Subcutaneous abdominal adipose tissue (tissue), 5 donors: ENCODE data around the gene FAM76B.

ENCODE experiments used
- H3K27ac ChIP-seq: one replicate; pipeline ENCODE4 v1.7.0; 2013; ENCODE audit warnings: low read depth, mild to moderate bottlenecking, inconsistent platforms, low read length, moderate library complexity
- H3K27me3 ChIP-seq, 5 donors: one replicate each; pipeline ENCODE4 v1.7.0; 2013; ENCODE audit warnings: low read length in 5 of 5, inconsistent platforms in 1 of 5; ENCODE audit not compliant: control insufficient read depth in 5 of 5, insufficient read depth in 4 of 5
- H3K36me3 ChIP-seq, 5 donors: one replicate each; pipeline ENCODE4 v1.7.0; 2013; ENCODE audit warnings: low read length in 5 of 5; ENCODE audit not compliant: control insufficient read depth in 5 of 5, insufficient read depth in 5 of 5
- H3K4me1 ChIP-seq, 5 donors: one replicate each; pipeline ENCODE4 v1.7.0; 2013; ENCODE audit warnings: low read length in 5 of 5, mild to moderate bottlenecking in 3 of 5, moderate library complexity in 1 of 5; ENCODE audit not compliant: control insufficient read depth in 5 of 5, insufficient read depth in 5 of 5
- H3K4me3 ChIP-seq, 5 donors: one replicate each; pipeline ENCODE4 v1.7.0; 2013; ENCODE audit warnings: low read length in 5 of 5, low read depth in 1 of 5
- H3K9ac ChIP-seq, 5 donors: one replicate each; pipeline ENCODE4 v1.7.0; 2013; ENCODE audit warnings: low read length in 5 of 5, mild to moderate bottlenecking in 4 of 5, moderate library complexity in 3 of 5
- H3K9me3 ChIP-seq, 5 donors: one replicate each; pipeline ENCODE4 v1.7.0; 2013; ENCODE audit warnings: low read length in 5 of 5; ENCODE audit not compliant: control insufficient read depth in 5 of 5
- donor health status: healthy.
- donor health status: healthy.
- donor health status: healthy.
- donor health status: healthy.
- donor health status: healthy.

FAM76B gene

DNA sequence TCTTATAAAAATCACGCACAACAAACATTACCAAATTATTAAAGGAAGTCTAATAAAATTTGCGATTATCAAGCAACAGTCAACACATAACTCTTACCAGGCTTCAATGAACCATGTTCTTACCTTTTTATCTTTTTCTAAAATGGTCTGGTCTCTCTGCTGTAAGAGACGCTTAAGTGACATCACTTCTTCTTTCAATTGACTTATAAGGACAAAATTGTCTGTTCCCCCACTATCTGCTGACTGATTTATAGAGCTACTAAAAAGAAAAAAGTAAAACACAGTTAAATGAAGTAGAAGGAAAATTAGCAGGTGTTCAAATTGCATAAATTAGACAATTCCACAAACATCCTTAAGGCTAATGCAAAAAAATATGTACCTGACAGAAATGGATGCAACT is 10.9 kb downstream of the FAM76B start:
- no peaks in the 10 kb centered on the region for H3K4me1 ChIP-seq
- H3K9me3 ChIP-seq: no peaks in the 10 kb centered on the region
- H3K36me3 ChIP-seq: peaks cover 61 to 94% (median 90%) of the 10 kb centered on the region in 5 donors
- H3K27ac ChIP-seq: no peak overlapping the region
- no peak overlapping the region for H3K4me3 ChIP-seq
- no peak overlapping the region for H3K9ac ChIP-seq
- H3K27me3 ChIP-seq: no peaks in the 10 kb centered on the region

DNA sequence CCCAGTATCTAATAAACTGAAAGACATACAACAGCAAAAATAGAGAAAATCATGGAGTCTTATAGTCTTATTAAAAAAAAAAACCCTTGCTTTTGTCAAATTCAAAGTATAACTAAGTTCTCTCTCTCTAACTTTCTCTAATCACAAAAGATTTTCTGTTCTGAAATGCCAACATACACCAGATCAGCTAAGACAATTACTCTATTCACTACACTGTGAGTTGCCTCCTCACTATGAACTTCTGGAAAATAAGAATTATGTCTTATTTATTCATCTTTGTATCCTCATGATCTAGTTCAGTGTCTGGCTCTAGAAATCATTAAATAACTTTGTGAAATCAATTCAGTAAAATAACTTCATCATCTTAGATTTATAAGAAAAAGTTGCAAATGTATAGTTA is 12.7 kb downstream of the FAM76B start:
- H3K4me3 ChIP-seq: no peak overlapping the region
- H3K36me3 ChIP-seq: peaks cover 51 to 86% (median 84%) of the 10 kb centered on the region in 5 donors
- no peak overlapping the region for H3K27ac ChIP-seq
- no peaks in the 10 kb centered on the region for H3K9me3 ChIP-seq
- H3K9ac ChIP-seq: peak overlapping the region in 1 of 5 donors; percentile 51
- no peaks in the 10 kb centered on the region for H3K4me1 ChIP-seq
- no peaks in the 10 kb centered on the region for H3K27me3 ChIP-seq

DNA sequence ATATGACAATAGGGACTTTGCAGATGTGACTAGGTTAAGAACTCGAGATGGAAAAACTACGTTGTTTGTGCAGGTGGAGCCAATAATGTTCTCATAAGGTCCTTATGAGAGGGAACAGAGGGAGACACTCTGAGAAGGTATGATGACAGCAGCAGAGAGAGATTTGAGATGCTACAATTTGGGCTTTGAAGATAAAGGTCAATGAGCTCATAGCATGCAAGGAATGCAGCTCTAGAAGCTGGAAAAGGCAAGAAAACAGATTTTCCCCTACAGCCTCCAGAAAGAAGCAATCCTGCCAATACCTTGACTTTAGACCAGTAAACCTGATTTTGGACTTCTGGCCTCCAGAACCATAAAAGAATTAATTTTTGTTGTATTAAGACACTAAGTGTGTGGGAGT is 21.1 kb downstream of the FAM76B start:
- no peak overlapping the region for H3K9ac ChIP-seq
- H3K9me3 ChIP-seq: no peaks in the 10 kb centered on the region
- no peak overlapping the region for H3K4me3 ChIP-seq
- H3K27me3 ChIP-seq: no peaks in the 10 kb centered on the region
- peaks cover 5 to 25% (median 16%) of the 10 kb centered on the region in 5 donors for H3K36me3 ChIP-seq
- no peak overlapping the region for H3K27ac ChIP-seq
- H3K4me1 ChIP-seq: no peaks in the 10 kb centered on the region

DNA sequence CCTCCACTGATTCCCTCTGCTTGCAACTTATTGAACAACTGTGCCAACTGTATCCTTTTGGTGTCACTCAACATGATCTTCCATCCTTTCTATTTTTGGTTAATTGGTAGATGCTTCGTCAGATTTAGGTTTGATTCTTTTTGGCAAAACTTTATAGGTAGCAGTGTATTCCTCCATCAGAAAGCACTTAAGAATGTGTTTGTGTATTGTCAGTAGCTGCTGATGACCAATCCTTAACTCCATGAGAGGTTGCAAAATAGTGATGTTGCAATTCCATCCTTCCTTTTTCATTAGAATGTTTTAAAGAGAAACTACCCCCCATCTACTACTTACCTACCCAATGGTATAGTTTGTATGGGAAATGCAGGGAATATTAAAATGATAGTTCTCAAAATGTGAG is 22.1 kb downstream of the FAM76B start:
- Histone ChIP-seq H3K9ac (no peak overlapping the region), H3K4me1 (no peaks in the 10 kb centered on the region), H3K27ac (no peak overlapping the region), H3K9me3 (no peaks in the 10 kb centered on the region), H3K27me3 (no peaks in the 10 kb centered on the region), H3K36me3 (peaks cover 2 to 20% (median 15%) of the 10 kb centered on the region in 5 donors), H3K4me3 (no peak overlapping the region)

DNA sequence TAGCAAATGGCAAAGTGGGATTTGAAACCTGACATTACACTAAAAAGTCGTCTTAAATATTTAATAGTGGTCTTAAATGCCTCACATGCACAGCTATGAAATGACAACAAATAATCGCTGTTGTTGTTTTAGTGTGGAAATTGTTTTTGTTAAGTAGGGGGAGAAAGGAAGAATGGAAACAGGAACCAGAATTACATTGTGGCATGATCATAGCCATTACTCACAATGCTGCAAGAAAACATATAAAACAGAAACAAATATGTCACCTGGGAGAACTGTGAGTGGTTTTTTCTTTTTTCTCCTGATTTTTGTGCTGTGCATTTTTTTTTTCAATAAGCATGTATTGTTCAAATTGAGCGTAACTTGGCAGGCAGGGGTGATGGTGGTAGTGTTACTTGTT is 22.9 kb downstream of the FAM76B start:
- Histone ChIP-seq H3K27me3 (no peaks in the 10 kb centered on the region), H3K36me3 (peaks cover under 1 to 14% (median 12%) of the 10 kb centered on the region in 5 donors), H3K4me3 (no peak overlapping the region), H3K4me1 (no peaks in the 10 kb centered on the region), H3K9ac (no peak overlapping the region), H3K27ac (no peak overlapping the region), H3K9me3 (no peaks in the 10 kb centered on the region)

DNA sequence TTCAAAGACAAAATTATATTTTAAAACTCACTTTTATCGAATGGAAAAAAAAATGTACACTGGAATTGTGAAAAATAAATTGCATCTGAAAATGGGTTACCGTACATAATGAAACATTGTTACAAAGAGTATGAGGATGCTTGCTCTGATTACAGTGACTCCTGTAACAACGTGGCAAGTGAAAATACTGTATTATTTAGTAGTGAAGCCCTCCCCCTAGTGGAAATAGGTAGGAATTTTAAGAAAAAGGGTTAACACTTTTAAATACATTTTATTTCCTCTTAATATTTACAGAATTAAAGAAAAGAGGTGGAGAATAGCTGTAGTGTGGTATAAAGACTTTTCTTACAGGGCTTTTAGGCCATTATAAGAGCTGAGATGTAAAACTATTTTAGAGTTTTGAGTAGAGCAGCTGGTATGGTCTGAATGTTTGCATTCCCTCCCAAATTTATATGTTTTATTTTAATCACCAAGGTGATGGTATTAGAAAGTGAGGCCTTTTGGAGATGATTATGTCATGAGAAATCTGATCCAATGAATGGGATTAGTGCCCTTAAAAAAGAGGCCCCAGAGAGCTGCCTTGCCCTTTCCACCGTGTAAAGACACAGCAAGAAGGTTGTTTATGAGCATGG is 25.2 kb downstream of the FAM76B start:
- peaks cover 0 to 7% (median 2%) of the 10 kb centered on the region in 5 donors for H3K4me1 ChIP-seq
- peaks cover 0 to 6% (median 0%) of the 10 kb centered on the region in 5 donors for H3K36me3 ChIP-seq
- no peak overlapping the region for H3K9ac ChIP-seq
- no peaks in the 10 kb centered on the region for H3K27me3 ChIP-seq
- no peaks in the 10 kb centered on the region for H3K9me3 ChIP-seq
- no peak overlapping the region for H3K4me3 ChIP-seq
- H3K27ac ChIP-seq: no peak overlapping the region

DNA sequence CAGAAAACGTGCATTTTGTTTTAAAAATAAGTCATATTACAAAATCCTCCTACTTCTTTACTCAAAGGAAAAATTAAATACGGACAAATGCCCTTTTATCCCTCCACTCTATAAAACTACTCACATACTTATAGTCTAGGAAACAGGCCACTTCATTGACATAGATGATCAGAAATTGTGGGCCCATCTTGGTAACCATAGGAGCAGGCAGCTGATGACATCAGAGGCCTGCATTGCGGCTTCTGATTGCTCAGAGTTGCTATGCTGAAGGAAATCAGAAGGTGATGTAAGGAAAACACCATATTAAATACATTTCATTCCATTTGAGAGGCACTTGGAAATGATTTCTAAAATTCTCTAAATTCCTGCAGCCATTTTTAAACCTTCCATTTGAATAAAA is 27.0 kb downstream of the FAM76B start:
- Histone ChIP-seq H3K4me3 (no peak overlapping the region), H3K36me3 (no peaks in the 10 kb centered on the region), H3K4me1 (peaks cover 0 to 7% (median 2%) of the 10 kb centered on the region in 5 donors), H3K9me3 (no peaks in the 10 kb centered on the region), H3K27ac (no peak overlapping the region), H3K9ac (no peak overlapping the region), H3K27me3 (no peaks in the 10 kb centered on the region)

DNA sequence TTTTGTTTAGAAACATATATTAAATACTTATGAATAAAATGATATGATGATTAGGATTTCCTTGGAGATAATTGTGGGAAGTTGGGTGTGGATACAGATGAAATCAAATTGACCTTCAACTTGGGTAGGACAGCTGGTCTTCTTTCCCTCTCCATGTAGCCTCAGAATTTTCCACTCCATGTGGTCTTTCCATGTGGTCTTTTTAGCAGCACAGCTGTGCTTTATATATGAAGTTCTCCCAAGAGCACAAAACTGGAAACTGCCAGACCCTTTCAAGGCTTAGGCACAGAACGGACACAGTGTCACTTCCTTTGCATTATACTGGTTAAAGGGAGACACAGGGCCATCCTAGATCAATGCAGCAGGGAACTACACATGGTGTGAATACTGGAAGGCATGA is 28.6 kb downstream of the FAM76B start:
- H3K4me1 ChIP-seq: peaks cover 0 to 7% (median 2%) of the 10 kb centered on the region in 5 donors
- H3K9ac ChIP-seq: no peak overlapping the region
- H3K9me3 ChIP-seq: no peaks in the 10 kb centered on the region
- no peaks in the 10 kb centered on the region for H3K36me3 ChIP-seq
- H3K27me3 ChIP-seq: no peaks in the 10 kb centered on the region
- no peak overlapping the region for H3K4me3 ChIP-seq
- H3K27ac ChIP-seq: no peak overlapping the region

DNA sequence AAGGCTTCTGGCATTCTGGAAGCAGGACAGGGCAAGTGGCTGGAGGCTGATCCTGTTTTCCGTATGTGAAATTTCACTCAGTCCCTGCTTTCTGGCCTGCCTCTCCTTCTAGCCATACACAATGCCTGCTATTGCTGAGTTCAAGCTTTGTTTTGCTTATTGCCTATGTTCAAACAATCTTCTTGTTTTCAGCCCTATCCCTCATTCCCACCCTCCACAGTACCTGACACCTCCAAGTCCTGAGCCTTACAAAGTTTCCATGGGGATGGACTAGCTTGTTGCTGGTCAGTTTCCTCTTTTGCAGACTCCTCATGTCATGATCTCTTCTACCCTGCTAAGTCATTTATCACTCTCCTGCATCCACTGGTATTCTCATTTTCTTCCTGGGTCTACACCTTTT is 38.1 kb downstream of the FAM76B start:
- Histone ChIP-seq H3K4me3 (no peak overlapping the region), H3K27me3 (no peaks in the 10 kb centered on the region), H3K9me3 (no peaks in the 10 kb centered on the region), H3K9ac (no peak overlapping the region), H3K36me3 (no peaks in the 10 kb centered on the region), H3K4me1 (no peaks in the 10 kb centered on the region), H3K27ac (no peak overlapping the region)

DNA sequence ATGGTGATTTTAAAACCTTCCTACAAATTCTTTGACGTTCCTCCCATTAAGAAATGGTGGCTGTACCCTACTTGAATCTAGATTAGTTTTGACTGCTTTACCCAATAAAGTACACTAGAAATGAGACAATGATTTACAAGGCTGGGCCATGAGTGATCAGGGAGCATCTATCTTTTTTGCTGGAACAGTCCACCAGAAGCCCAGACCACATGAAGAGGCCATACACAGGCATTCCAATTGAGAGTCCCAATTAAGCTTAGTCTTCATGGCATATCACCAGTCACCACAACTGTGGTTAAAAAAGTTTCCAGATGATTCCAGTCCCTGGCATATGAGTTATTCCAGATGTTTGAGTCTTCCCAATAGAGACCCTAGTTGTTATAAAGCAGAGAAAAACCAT is 39.5 kb downstream of the FAM76B start:
- no peaks in the 10 kb centered on the region for H3K9me3 ChIP-seq
- no peaks in the 10 kb centered on the region for H3K4me1 ChIP-seq
- H3K4me3 ChIP-seq: no peak overlapping the region
- H3K27me3 ChIP-seq: no peaks in the 10 kb centered on the region
- H3K27ac ChIP-seq: no peak overlapping the region
- H3K36me3 ChIP-seq: no peaks in the 10 kb centered on the region
- H3K9ac ChIP-seq: no peak overlapping the region
